OCI-LY1 (cell line): ENCODE results near the gene ATG7.
"Not testable (repeated sequence)": the region's sequence is repeated elsewhere in the genome, so short reads cannot be mapped to it uniquely, and the experiment has no call there.

Experiments
- H2AFZ ChIP-seq: fragments of 200-600 bp; sonication (generic), shearing (Covaris generic); 2 replicates; pipeline ENCODE4 v1.6.0; 2014; ENCODE audit warnings: antibody characterized with exemption, mild to moderate bottlenecking, low read length
- H3F3A ChIP-seq: fragments of 200-600 bp; sonication (generic), shearing (Covaris generic); 2 replicates; pipeline ENCODE4 v1.6.0; 2014; ENCODE audit warnings: mild to moderate bottlenecking, antibody characterized with exemption, low read length, moderate library complexity; ENCODE audit not compliant: insufficient read depth
- H3K27ac ChIP-seq: fragments of 200-600 bp; sonication (generic); 2 replicates; pipeline ENCODE4 v1.5.1; 2014; ENCODE audit warnings: low read length, mixed run types, mild to moderate bottlenecking, low read depth; ENCODE audit not compliant: poor library complexity, severe bottlenecking
- H3K27me3 ChIP-seq: fragments of 200-600 bp; sonication (generic); 2 replicates; pipeline ENCODE4 v1.6.0; 2014; ENCODE audit warnings: antibody characterized with exemption, mild to moderate bottlenecking, low read length, moderate library complexity; ENCODE audit not compliant: insufficient read depth
- H3K36me3 ChIP-seq: fragments of 200-600 bp; sonication (generic); 2 replicates; pipeline ENCODE4 v1.6.1; 2014; ENCODE audit warnings: mild to moderate bottlenecking, antibody characterized with exemption, low read length, moderate library complexity, mixed read lengths; ENCODE audit not compliant: insufficient read depth
- H3K4me1 ChIP-seq: fragments of 200-600 bp; sonication (generic); 2 replicates; pipeline ENCODE4 v1.5.1; 2014; ENCODE audit warnings: mild to moderate bottlenecking, low read length, moderate library complexity; ENCODE audit not compliant: insufficient read depth, severe bottlenecking
- H3K4me2 ChIP-seq: fragments of 200-600 bp; sonication (generic), shearing (Covaris generic); 2 replicates; pipeline ENCODE4 v1.6.1; 2014; ENCODE audit warnings: low read length
- H3K4me3 ChIP-seq: fragments of 200-600 bp; sonication (generic); 2 replicates; pipeline ENCODE4 v1.5.1; 2014; ENCODE audit warnings: low read length, low read depth, mild to moderate bottlenecking, mixed read lengths; ENCODE audit not compliant: poor library complexity, severe bottlenecking
- H3K79me2 ChIP-seq: fragments of 200-600 bp; shearing (Covaris generic); 2 replicates; pipeline ENCODE4 v1.6.1; 2016; ENCODE audit warnings: mixed run types, low read length, mixed read lengths; ENCODE audit not compliant: insufficient read depth
- H3K9ac ChIP-seq: fragments of 200-600 bp; sonication (generic), shearing (Covaris generic); 2 replicates; pipeline ENCODE4 v1.6.1; 2014; ENCODE audit warnings: mild to moderate bottlenecking, low read length, mixed read lengths
- H3K9me2 ChIP-seq: fragments of 200-600 bp; sonication (generic), shearing (Covaris generic); 2 replicates; pipeline ENCODE4 v1.6.1; 2014; ENCODE audit warnings: low read depth, mild to moderate bottlenecking, low read length, mixed read lengths
- H3K9me3 ChIP-seq: fragments of 200-600 bp; shearing (Covaris generic); 2 replicates; pipeline ENCODE4 v1.6.1; 2014; ENCODE audit warnings: low read length, mixed read lengths
- H4K20me1 ChIP-seq: fragments of 200-600 bp; sonication (generic), shearing (Covaris generic); 2 replicates; pipeline ENCODE4 v1.6.0; 2016; ENCODE audit warnings: mild to moderate bottlenecking, low read length; ENCODE audit not compliant: insufficient read depth
- CTCF ChIP-seq: fragments of 200-600 bp; sonication (generic), shearing (Covaris generic); IDR thresholded peaks from 2 replicates; pipeline ENCODE4 v1.5.1; 2017; ENCODE audit warnings: mild to moderate bottlenecking, antibody characterized with exemption, low read length, moderate library complexity, mixed read lengths
- EZH2 ChIP-seq: fragments of 200-600 bp; sonication (generic), shearing (Covaris generic); IDR thresholded peaks from 2 replicates; pipeline ENCODE4 v1.8.0; 2017; ENCODE audit warnings: borderline replicate concordance, mixed run types, mild to moderate bottlenecking, antibody characterized with exemption, low read length, moderate library complexity, mixed read lengths

ATG7 gene

GRCh38 chr3:11405323-11405722 lies 133.1 kb downstream of the ATG7 start:
- TF ChIP-seq CTCF: no peak
- no peak for TF ChIP-seq EZH2
- no peak overlapping the region for H3K27ac ChIP-seq

GRCh38 chr3:11407644-11408043 lies 135.4 kb downstream of the ATG7 start:
- no peaks in the 10 kb centered on the region for H3F3A ChIP-seq
- H3K4me3 ChIP-seq: no peak overlapping the region
- no peak overlapping the region for H3K9ac ChIP-seq
- no peaks in the 10 kb centered on the region for H3K27me3 ChIP-seq
- H3K36me3 ChIP-seq: peaks cover 17% of the 10 kb centered on the region
- no peaks in the 10 kb centered on the region for H3K79me2 ChIP-seq
- no peak overlapping the region for H3K27ac ChIP-seq
- no peak overlapping the region for H2AFZ ChIP-seq
- H3K4me1 ChIP-seq: no peaks in the 10 kb centered on the region
- H4K20me1 ChIP-seq: no peaks in the 10 kb centered on the region
- TF ChIP-seq CTCF (no peak), EZH2 (no peak)
- H3K9me3 ChIP-seq: peaks cover 9% of the 10 kb centered on the region
- no peaks in the 10 kb centered on the region for H3K9me2 ChIP-seq
- H3K4me2 ChIP-seq: no peak overlapping the region

More at GRCh38 chr3:11405323-11405722, 133.1 kb downstream of the ATG7 start:
- H3K9ac ChIP-seq: no peak overlapping the region
- peaks cover 17% of the 10 kb centered on the region for H3K36me3 ChIP-seq
- no peaks in the 10 kb centered on the region for H4K20me1 ChIP-seq
- no peaks in the 10 kb centered on the region for H3K4me1 ChIP-seq
- no peak overlapping the region for H2AFZ ChIP-seq
- no peaks in the 10 kb centered on the region for H3K79me2 ChIP-seq
- peaks cover 9% of the 10 kb centered on the region for H3K9me3 ChIP-seq
- H3F3A ChIP-seq: no peaks in the 10 kb centered on the region
- no peak overlapping the region for H3K4me3 ChIP-seq
- H3K27me3 ChIP-seq: no peaks in the 10 kb centered on the region
- H3K9me2 ChIP-seq: no peaks in the 10 kb centered on the region
- H3K4me2 ChIP-seq: no peak overlapping the region

- not testable (repeated sequence) for H3K9me2 ChIP-seq, H3K79me2 ChIP-seq, H3K27me3 ChIP-seq, H3K27ac ChIP-seq, H3F3A ChIP-seq, H3K9ac ChIP-seq, H2AFZ ChIP-seq, H3K4me2 ChIP-seq, H3K9me3 ChIP-seq, H3K4me1 ChIP-seq, H3K4me3 ChIP-seq, H4K20me1 ChIP-seq
- peaks cover 17% of the 10 kb centered on the region for H3K36me3 ChIP-seq
These were observed 136.2 kb downstream of the ATG7 start for GRCh38 chr3:11408324-11408859.

- H3K4me1 ChIP-seq: no peaks in the 10 kb centered on the region
- peaks cover 6% of the 10 kb centered on the region for H3K9me3 ChIP-seq
- H2AFZ ChIP-seq: no peak overlapping the region
- no peak for TF ChIP-seq EZH2
- no peak for TF ChIP-seq CTCF
- H3K4me2 ChIP-seq: no peak overlapping the region
- H3K9me2 ChIP-seq: no peaks in the 10 kb centered on the region
- H3F3A ChIP-seq: no peaks in the 10 kb centered on the region
- no peaks in the 10 kb centered on the region for H4K20me1 ChIP-seq
- no peak overlapping the region for H3K9ac ChIP-seq
- peaks cover 13% of the 10 kb centered on the region for H3K36me3 ChIP-seq
- no peaks in the 10 kb centered on the region for H3K27me3 ChIP-seq
- H3K4me3 ChIP-seq: no peak overlapping the region
- H3K27ac ChIP-seq: no peak overlapping the region
- H3K79me2 ChIP-seq: no peaks in the 10 kb centered on the region
These were observed 138.4 kb downstream of the ATG7 start for GRCh38 chr3:11410564-11410963.
